HG03565 (cell line): ENCODE results near the gene CCSER1.
"Not testable (repeated sequence)": the region's sequence is repeated elsewhere in the genome, so short reads cannot be mapped to it uniquely, and the experiment has no call there.

Source experiments
- ATAC-seq: cut with Tn5 transposase; IDR thresholded peaks from one replicate; pipeline ENCODE4 v1.9.1; 2021; ENCODE audit warnings: mild to moderate bottlenecking, moderate library complexity; ENCODE audit not compliant: unreplicated experiment

Gene CCSER1

DNA sequence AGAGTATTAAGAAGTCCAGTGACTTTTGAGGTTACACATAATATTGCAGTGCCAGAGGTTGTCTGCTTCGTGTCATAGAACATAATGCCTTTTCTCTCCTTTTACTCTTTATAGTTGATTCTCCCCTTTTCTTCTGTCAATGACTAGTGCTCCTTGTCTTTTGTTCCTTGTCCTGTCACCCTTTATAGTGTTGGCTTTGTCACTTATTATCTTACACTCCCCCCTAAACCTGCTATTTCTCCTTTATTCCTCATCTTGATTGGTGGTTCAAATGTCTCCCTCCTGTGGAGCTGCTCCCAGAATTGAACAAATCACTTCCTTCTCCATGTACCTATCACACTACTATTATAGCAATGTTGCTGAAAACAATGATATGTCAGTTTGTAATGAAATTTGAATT is 1320.0 kb downstream of the CCSER1 start:
- ATAC-seq, result no peak

DNA sequence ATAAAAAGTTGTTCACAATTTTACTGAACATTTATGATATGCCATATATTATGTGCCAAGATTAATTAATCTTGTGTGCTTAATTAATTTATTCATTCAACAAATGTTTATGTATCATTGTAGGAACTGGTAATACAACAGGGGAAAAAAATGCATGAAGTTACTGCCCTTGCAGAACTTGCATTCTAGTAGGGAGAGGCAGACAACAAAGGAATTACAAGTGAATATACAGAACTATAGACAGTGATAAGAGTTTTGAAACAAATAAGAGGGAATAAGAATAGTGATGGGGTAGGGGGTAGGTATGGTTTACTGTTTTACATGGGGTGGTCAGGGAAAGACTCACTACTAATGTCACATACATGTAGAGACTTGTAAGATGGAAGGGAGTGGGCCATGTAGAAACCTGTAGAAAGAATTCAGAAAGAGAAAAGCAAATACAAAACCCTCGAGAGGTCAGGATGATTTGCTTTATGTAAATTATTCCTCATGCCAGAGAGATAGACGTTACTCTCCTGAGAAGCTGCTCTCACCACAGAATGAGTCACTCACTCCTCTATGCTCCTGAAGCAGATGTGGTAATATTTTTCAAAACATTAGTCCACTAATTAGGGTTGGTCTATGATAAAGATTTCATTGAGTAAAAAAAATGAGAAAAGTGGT is 1321.6 kb downstream of the CCSER1 start:
- ATAC-seq, result no peak

DNA sequence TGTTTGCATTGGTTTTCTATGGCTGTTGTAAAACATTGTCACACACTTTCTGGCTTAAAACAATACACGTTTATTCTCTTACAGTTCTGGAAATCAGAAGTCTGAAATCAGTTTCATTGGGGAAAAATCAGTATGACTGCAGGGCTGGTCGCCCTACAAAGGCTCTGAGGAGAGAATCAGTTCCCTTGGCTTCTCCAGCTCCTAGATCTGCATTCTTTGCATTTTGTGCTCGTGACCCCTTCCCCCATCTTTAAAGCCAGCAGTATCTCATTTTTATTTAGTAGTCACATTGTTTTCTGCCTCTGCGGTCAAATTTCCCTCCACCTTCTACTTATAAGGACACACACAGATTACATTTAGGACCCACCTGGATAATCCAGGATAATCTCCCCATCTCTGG is 1326.9 kb downstream of the CCSER1 start:
- ATAC-seq, result no peak

DNA sequence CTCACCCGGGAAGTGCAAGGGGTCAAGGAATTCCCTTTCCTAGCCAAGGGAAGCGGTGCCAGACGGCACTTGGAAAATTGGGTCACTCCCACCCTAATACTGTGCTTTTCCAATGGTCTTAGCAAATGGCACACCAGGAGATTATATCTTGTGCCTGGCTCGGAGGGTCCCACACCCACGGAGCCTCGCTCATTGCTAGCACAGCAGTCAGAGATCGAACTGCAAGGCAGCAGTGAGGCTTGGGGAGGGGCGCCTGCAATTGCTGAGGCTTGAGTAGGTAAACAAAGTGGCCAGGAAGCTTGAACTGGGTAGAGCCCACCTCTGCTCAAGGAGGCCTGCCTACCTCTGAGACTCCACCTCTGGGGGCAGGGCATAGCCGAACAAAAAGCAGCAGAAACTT is 1335.4 kb downstream of the CCSER1 start:
- ATAC-seq, result not testable (repeated sequence)

DNA sequence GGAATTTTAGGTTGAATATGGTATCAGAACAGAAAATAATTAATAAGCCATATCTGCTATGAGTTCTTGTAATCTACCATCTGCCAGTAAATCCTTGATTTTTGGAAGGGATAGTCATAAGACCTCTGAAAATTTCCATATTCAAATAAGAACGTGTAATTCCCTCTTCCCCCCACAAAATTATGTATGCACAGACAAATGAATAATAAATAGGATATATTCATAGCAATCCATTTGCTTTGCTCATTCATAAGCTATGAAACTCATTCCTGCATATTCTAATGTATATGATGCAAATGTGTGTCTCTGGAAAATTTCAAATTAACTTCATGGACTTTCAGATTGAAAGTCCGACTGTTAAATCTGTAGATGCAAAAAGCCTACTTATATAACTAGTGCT is 1343.5 kb downstream of the CCSER1 start:
- ATAC-seq, result no peak

DNA sequence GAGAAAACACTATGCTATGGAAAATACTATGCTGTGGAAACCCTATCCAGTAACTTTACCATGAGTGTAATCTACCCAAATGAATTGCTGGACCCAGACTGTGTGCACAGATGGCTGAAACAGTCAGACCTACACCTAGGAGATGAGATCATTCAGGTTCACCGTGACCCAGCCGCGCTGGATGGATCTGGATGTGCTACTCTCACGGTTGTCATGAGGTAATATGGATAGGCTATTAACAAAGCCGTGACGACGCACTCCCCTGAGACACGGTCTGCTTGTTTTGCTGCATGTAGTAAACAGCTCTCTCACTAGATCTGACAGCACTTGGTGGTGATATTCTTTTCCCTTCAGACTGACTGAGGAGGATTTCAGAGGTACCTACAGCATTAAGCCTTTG is 1344.1 kb downstream of the CCSER1 start:
- ATAC-seq, result no peak

DNA sequence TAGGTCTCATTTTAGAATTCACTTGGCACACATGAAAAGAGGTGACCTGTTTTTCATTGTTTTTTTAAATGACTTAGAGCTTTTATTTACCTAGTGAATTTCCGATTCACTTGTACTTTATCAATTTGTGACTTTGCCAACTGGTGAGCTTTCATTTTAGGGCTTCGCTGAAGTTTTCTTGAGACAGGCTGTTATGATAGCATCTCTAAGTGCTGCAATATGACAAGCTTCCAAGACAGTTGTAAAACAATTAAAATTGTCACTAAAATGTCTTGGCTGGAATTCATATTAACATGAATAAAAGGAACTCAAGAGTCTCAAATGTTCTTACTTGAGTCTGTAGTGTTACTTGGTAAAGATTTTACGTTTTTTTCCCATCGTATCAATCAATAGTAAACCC is 1344.9 kb downstream of the CCSER1 start:
- no peak for ATAC-seq

DNA sequence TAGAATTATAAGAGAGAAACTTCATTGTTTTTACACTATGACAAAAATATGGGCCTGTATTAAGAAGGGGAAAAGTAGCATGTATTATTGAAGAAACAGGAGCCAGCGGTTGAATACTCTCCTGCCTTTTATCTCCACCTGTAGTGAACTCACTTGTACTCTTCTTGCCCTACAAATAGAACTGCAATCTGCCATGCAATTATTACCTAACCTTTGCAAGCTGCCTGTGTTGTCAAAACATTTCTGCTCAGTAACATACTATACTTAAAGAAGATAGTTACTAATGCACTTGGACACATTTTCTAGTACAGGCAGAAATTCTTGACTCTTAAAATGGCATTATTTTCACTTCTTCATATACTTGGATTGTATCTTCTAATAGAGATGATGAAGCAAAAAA is 1358.2 kb downstream of the CCSER1 start:
- no peak for ATAC-seq

DNA sequence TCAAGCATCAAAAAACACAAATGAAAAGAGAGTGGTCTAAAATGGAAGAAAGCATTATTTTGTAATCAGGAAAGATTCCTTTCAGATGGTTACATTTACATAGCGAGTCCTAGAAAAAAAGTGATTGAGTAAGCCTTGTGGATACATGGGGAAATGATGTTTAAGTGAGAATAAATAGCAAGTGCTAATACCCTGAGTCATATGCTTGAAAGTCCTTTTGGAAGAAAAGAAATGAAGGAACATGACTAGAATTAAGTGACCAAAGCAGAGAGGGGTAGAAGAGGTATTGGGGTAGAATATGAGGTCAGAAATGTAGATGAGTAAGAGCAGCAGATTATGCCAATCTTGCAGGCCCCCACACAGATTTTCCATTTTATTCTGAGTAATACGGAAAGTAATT is 1361.8 kb downstream of the CCSER1 start:
- ATAC-seq, result no peak

DNA sequence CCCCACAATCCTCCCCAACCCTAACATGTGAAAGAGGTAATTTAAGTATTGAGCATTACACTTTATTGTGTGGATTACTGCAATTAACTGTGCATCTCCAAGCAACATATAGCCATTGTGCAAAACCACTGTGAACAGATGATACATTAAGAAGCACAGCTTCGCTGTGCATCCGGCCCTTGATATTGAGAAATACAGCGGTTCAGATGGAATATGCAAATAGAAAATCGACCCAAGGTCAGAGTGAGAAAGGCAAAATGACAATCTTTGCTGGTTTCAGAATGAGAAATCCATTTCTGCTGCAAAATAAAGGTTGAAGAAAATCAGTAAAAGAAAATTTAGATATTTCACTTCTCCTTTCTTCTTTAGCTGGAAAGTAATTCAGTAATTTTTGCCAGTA is 1370.7 kb downstream of the CCSER1 start:
- peak; percentile 58 for ATAC-seq

DNA sequence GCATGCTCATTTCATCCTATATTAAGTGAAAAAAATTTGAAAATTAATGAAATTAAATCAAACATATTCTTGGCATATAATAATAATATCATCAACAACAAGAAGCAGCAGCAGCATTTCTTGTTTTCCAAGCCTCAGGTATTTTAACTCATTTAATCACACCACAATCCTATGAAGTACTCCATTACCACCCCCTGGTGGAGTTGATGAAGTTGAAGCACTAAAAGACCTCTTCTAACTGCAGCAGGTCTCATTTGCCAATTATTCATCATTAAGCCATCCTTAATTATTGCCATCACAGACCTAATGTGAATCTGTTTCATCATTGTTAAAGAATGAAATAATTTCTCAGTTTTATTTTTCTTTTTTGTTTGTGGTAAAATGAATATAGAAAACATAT is 1375.2 kb downstream of the CCSER1 start:
- no peak for ATAC-seq

DNA sequence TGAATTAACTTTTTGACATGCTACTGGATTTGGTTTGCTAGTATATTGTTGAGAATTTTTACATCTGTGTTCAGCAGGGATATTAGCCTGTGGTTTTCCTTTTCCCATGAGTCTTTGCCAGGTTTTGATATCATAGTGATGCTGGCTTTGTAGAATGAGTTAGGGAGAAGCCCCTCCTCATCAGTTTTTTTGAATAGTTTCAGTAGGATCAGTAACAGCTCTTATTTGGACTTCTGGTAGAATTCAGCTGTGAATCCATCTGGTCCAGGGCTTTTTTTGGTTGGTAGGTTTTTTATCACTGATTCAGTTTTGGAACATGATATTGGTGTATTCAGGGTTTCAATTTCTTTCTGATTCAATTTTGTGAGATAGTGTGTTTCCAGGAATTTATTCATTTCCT is 1386.1 kb downstream of the CCSER1 start:
- ATAC-seq, result no peak

DNA sequence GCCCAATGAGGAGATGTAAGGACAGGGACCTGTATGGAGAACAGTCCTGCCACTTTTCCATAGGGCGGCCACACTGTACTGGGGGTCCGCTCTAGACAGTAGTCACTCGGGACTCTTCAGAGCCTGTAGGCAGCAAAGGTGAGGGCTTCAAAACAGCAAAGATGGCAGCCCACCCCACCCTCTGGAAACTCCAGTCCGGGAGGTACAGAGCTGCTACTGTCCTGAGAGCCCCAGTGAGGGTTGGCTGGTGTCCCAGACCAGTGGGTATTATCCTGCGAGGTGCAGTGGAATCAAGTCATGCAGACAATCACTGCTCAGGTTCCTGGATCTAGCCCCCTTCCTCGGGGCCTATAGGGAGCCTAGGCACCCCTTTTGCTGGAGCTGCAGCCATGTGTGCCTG is 1392.0 kb downstream of the CCSER1 start:
- ATAC-seq, result no peak

DNA sequence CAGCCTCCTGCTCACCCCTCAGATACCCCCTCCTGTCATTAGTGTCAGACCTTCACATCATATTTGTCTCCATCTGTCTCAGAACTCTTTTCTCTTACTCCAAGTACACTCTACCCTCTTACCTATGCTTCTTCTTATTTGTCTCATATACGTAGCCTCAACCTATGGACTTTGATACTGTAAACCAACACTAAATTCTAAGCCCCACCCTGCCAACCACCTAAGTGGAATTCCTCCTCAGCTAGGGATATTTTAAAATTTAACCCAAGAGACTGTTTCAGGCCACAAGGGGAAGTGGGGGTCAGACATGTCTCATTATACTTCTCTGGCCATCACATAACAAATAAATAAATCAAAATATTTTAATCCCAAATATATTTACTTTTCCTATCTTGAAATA is 1398.4 kb downstream of the CCSER1 start:
- ATAC-seq, result no peak

DNA sequence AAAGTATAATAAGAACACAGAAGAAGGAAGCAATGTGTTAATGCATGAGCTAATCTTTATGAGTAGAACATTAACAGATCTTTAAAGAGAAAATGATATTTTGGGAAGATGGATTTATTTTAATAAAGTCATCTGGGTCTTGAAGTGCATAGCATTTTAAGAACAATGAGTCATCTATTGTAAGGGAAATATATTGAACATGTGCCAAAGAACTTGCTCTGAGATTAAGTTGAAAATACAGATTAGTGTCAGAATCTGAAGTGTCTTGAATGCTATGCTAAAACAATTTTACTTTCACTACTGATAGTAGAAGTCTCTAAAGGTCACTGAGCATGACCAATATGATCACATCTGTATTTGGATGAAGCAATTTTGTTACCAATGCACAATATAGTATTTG is 1399.9 kb downstream of the CCSER1 start:
- no peak for ATAC-seq

DNA sequence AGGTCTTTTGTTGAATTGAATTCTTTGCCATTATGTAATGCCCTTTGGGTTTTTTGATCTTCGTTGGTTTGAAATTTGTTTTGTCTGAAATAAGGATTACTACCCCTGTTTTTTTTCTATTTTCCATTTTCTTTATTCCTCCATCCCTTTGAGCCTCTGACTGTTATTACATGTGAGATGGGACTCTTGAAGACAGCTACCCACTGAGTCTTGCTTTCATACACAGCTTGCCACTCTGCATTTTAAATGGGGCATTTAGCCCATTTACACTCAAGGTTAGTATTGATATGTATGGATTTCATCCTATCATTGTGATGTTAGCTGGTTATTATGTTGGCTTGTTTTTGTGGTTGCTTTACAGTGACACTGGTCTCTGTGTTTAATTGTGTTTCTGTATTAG is 1440.4 kb downstream of the CCSER1 start:
- ATAC-seq, result no peak

DNA sequence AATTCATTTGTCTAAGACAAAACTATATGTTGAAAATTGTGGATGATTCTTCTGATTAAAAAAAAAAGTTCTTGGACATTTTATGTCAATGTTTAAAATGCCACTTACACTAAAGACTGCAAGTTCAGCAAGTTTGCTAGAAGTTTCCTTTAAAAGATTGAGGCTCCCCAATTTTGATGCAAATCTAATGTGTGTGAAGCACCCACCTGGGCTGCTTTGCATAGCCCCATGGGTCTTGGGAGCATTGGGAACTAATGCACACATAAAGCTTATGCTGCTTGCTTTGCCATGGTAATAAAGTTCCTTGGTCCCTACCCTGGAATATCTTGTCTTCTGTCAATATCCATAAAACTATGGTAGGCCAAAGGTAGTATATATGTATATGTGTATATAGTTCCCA is 1450.7 kb downstream of the CCSER1 start:
- no peak for ATAC-seq

DNA sequence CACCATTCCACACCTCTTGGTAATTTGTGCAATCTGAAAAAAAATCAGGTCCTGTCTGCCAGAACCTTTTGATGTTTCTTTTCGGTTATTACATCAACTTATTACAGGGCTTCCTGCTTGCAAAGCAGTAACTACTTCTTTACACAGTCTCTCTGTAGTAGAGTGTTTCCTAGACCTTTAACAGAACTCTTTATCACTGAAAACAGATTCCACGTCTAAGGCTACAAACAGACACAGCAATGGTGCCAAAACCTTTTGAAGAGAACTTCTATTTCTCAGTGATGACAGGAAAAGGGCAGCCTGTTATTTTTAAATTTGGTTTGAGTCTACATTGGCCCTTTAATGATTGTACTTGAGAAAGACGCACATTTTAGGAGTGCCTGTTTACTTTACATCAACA is 1463.1 kb downstream of the CCSER1 start:
- no peak for ATAC-seq

DNA sequence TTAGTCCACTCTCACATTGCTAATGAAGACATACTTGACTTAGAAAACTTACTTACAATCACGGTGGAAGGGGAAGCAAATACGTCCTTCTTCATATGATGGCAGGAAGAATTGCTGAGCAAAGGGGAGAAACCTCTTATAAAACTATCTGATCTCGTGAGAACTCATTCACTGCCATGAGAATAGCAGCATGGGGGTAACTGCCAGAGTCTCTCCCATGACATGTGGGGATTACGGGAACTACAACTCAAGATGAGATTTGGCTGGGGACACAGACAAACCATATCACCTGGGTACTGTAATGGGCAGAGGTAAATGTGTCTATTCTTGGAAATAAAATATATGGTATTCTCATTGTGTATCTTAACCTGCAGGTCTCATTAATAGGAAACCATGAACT is 1464.9 kb downstream of the CCSER1 start:
- ATAC-seq, result no peak

DNA sequence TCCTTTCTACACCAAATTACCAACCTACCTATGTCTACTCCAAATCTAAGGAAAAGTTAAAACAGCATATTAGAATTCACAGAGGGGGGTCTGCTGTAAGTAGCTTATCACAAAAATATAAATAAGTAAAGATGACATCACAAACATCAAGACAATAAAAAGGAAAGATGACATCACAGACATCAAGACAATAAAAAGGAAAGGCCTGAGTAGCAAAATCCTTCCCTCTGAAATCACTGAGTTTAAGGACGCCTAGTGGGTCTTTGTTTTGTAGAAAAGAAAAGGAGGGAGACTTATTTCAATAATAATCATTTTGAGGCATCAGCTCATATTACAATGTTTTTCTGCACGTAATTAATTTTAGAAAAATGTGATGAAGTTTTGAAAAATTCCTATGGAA is 1469.5 kb downstream of the CCSER1 start:
- ATAC-seq, result no peak

DNA sequence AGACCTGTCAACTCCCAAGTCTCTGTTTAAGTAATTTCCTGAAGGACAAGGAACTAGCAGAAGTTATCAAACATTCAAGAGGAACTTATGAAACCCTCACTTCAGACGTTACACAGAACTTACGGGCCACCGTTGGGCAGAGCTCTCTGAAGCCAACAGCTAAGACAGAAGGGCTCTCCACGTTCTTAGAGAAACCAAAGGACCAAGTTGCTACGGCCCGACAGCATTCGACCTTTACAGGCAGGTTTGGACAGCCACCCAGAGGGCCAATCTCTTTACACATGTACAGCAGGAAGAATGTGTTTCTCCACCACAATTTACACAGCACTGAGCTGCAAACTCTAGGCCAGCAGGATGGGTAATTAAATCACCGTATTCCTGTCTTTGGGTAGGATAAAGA is 1471.5 kb downstream of the CCSER1 start:
- no peak for ATAC-seq

DNA sequence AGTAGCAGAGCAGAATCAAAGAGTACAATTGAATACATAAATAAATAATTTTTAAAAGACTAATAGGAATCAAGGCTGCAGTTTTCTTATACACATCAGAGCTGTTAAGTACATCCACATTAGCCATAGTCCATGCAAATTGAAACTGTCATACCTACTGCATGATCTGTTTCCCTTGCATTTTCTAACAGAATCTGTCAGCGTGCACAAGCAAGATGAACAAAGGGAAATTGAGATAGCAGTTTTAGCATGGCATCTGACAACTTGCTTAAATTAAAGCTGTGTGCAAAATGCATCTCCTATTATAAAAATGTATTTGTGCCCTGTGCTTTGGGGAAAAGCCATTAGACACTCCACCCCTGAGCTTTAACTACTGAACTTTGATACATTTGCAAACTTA is 1473.1 kb downstream of the CCSER1 start:
- ATAC-seq, result no peak

DNA sequence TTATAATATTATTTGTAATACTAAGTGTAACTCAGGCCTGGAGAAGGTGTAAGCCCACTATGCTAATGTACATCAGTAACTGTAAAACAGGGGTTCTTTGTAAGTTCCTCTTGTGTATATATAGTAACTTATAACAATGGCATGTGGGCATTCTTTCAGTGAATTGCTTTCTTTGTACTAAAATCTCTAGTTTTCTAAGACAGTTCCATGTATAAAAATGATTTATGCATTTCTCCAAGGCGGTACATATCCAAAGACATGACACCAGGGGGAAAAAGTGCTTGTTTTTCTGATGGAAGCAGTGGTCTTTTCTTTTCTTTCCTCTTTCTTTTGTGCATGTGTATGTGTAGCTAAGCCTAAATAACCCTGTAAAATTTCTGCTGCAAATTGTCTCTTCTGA is 1474.2 kb downstream of the CCSER1 start:
- no peak for ATAC-seq

DNA sequence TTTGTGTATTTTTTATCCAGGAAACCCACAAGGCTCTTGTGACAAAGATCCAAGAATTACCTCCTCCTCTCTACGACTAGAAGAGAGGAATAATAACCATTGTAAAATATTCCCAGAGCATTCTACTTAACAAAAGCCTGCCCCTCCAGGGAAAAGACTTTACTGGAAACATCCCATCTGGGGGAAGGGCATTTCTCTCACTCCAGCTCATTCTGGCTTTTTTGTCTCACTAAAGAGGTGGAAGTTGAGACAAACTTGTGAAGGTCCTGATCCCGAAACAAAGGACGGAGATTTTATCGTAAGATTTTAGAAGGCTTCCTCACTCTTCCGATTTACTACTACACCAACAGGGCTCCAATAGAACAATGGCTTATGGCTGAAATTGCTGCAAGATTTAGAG is 1484.6 kb downstream of the CCSER1 start:
- ATAC-seq, result no peak
